Brain microvascular endothelial cell (primary cell): ENCODE measurements around the gene OR51B5.
A peak's percentile ranks its signal among the peaks of the same experiment; 100 is the strongest.
"Not testable (repeated sequence)": the region's sequence is repeated elsewhere in the genome, so short reads cannot be mapped to it uniquely, and the experiment has no call there.

ENCODE experiments used
- DNase-seq: peaks from one replicate; pipeline ENCODE4 v3.0.0-alpha.2; 2020
- H3K27ac ChIP-seq: fragments of 250-450 bp; sonication (Bioruptor Pico); 2 replicates; pipeline ENCODE4 v1.5.1; 2020; ENCODE audit warnings: mild to moderate bottlenecking, moderate library complexity
- H3K27me3 ChIP-seq: fragments of 250-450 bp; sonication (Bioruptor Pico); replicated peaks from 2 replicates; pipeline ENCODE4 v1.5.1; 2020; ENCODE audit warnings: mild to moderate bottlenecking
- H3K36me3 ChIP-seq: fragments of 250-450 bp; sonication (Bioruptor Pico); replicated peaks from 2 replicates; pipeline ENCODE4 v1.5.1; 2020; ENCODE audit warnings: mild to moderate bottlenecking
- H3K4me3 ChIP-seq: 2 replicates; pipeline ENCODE4 v1.5.1; 2011; ENCODE audit warnings: low read depth, mild to moderate bottlenecking, control low read depth, low read length, moderate library complexity
- CTCF ChIP-seq: IDR thresholded peaks from 2 replicates; pipeline ENCODE4 v1.5.1; 2011; ENCODE audit warnings: low read depth, mild to moderate bottlenecking, moderate library complexity, low read length, control low read depth, inconsistent platforms; ENCODE audit errors: missing control alignments
- in situ Hi-C: cut with HindIII; loops from 2 replicates; pipeline ENCODE4 v1.10.0; 2017; ENCODE audit warnings: low sequenced_read_pairs, low pct_ligation_motif_present

The OR51B5 gene

DNA sequence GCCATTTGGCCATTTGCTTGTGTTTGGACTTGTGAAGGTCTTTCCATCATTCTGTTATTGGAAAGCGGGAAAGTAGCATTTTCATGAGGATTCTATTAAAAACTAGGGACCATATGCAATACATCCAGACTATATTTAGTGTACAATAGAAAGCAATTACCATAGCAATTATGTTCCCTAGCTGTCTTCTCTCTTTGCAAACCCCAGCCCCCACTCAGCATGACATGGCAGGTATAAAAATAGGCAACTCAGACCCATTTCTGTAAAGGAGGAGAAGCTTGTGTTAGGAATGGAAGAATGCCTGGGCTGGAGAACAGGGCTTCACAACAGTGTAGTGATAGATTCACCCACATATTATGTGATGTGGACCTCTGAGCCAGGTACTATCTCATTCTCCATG lies 20.4 kb upstream of the OR51B5 start:
- H3K27ac ChIP-seq: peak overlapping the region; percentile 88

DNA sequence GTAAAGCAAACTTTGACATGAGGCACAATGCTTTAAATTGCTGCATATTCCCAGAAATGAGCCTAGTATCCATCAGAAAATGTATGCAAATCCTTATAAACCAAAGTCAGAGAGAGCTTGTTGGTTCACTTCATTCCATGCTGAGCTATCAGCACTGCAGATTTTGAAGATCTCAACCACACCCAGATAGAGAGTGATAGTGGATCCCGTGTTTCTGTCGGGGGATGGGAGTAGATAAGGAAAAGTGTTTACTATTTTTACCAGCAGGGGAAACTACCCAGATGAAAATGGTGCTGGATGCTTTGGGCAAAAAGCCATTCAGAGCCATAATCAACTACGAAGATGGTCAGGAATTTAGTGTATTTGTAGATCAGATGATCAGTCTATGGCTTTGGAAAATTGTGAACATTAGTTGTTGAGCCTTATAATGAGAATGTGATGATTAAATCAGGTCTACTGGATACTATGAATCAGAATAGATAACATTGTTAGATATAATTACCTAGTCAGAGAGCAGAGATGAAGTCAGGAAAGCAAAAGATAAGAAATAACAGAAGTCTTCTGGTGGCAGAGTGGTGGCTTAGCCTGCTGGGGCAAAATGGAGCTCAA lies 18.8 kb upstream of the OR51B5 start:
- no peaks in the 10 kb centered on the region for H3K27me3 ChIP-seq

More for the DNA sequence above, 20.4 kb upstream of the OR51B5 start:
- Histone ChIP-seq H3K4me3 (no peak overlapping the region), H3K36me3 (no peaks in the 10 kb centered on the region), H3K27me3 (no peaks in the 10 kb centered on the region)
- in situ Hi-C loops: no loop called here
- DNase-seq: no peak
- no peak for TF ChIP-seq CTCF

DNA sequence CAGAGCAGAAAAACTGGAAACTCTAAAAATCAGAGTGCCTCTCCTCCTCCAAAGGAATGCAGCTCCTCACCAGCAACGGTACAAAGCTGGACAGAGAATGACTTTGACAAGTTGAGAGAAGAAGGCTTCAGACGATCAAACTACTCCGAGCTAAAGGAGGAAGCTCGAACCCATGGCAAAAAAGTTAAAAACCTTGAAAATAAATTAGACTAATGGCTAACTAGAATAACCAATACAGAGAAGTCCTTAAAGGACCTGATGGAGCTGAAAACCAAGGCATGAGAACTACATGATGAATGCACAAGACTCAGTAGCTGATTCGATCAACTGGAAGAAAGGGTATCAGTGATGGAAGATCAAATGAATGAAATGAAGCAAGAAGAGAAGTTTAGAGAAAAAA lies 12.7 kb upstream of the OR51B5 start:
- H3K27ac ChIP-seq, H3K4me3 ChIP-seq, in situ Hi-C loops, H3K27me3 ChIP-seq, H3K36me3 ChIP-seq, DNase-seq: not testable (repeated sequence)

More for the DNA sequence above, 18.8 kb upstream of the OR51B5 start:
- no peak for DNase-seq
- Histone ChIP-seq H3K4me3 (no peak overlapping the region), H3K36me3 (no peaks in the 10 kb centered on the region), H3K27ac (peak overlapping the region; percentile 88)
- in situ Hi-C loops: no loop called here
- no peak for TF ChIP-seq CTCF

- Histone ChIP-seq H3K4me3 (no peak within 1 kb of the TSS), H3K36me3 (no peaks in the 10 kb centered on the region), H3K27me3 (no peaks in the 10 kb centered on the region), H3K27ac (no peak within 1 kb of the TSS)
- no peak for TF ChIP-seq CTCF
- in situ Hi-C loops: no loop called here
- no peak for DNase-seq
Measured at GRCh38 chr11:5351208-5351607, 7.9 kb upstream of the OR51B5 start, which contains the start of gene OR51B6. TSS of gene OR51B6 (plus strand) at chr11:5351508. CDS start at chr11:5351508, 0 bp downstream.

DNA sequence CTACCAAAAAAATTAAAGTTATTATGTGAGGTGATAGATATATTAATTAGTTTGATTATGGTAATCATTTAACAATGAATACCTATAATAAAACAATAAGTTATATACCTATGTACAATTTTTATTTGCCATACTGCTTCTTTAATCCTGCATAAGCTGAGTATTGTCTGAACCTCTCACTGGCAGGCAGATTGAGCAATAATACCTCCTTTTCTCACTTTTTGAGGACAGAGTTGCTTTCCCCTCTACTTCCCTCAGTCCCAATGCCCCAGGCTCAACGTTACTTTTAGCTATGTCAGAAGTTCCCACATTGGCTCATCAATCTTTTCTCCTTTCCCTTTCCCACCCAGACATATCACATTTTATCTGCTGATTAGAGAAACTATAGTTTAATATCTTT lies 6.2 kb upstream of the OR51B5 start:
- TF ChIP-seq CTCF: no peak
- Histone ChIP-seq H3K27me3 (no peaks in the 10 kb centered on the region), H3K27ac (no peak overlapping the region), H3K4me3 (no peak overlapping the region), H3K36me3 (no peaks in the 10 kb centered on the region)
- in situ Hi-C loops: no loop called here
- no peak for DNase-seq

GRCh38 chr11:5348551-5349194 lies 5.3 kb upstream of the OR51B5 start:
- no peak overlapping the region for H3K27ac ChIP-seq
- in situ Hi-C loops: no loop called here
- H3K4me3 ChIP-seq: no peak overlapping the region
- TF ChIP-seq CTCF: no peak
- H3K27me3 ChIP-seq: no peaks in the 10 kb centered on the region
- no peaks in the 10 kb centered on the region for H3K36me3 ChIP-seq
- DNase-seq: no peak
